ENCODE results near the gene CHSY1. TPM values are rescaled to one million over a fixed set of nuclear protein-coding genes. Genes with fewer than 3 reads are reported as not detected.

Gene CHSY1
- total RNA-seq, 1 experiment from 2014 or later, result 59.1 TPM

DNA sequence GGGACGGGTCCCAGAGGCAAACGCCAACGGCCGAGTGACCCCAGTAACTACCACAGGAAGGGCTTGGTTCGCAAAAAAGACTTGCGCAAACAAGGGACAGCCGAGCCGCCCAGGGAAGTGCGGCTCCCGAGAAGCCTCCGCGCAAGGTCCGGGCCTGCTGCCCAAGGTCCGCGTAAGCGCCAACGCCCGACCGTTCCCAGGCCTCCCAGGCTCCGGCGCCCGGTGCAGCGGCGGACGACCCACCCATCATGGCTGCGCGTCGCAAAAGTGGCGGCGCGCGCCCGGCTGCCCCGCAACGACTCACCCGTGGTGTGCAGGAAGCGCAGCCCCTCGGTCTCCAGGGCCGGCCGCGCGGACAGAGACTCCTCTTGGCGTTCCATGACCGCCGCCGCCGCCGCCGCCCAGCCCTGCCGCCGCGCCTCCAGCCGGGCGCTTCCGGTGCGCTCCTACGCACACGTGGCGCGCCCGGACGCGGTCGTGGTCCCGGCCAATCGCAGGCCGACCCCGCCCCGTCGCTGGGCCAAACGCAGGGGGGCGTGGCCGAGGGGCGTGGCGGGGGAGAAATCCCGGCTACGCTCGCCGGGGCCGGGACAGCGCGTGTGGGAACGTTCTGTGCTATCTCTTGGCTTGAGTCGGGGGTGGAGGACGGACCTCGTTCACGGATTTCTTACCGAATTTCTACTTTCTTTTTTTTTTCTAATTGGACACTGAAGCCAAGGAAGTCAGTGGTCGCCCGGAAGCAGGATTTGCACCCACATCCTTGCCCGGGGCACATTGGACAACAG lies 25.4 kb upstream of the CHSY1 start, which contains the start of gene SELENOS (continued):
- TF ChIP-seq, protein P1, sequence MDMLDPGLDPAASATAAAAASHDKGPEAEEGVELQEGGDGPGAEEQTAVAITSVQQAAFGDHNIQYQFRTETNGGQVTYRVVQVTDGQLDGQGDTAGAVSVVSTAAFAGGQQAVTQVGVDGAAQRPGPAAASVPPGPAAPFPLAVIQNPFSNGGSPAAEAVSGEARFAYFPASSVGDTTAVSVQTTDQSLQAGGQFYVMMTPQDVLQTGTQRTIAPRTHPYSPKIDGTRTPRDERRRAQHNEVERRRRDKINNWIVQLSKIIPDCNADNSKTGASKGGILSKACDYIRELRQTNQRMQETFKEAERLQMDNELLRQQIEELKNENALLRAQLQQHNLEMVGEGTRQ (CRISPR knock-in tag; IDR thresholded peaks at IDR 0.05), result peak; percentile 86
- TF ChIP-seq, protein P2, sequence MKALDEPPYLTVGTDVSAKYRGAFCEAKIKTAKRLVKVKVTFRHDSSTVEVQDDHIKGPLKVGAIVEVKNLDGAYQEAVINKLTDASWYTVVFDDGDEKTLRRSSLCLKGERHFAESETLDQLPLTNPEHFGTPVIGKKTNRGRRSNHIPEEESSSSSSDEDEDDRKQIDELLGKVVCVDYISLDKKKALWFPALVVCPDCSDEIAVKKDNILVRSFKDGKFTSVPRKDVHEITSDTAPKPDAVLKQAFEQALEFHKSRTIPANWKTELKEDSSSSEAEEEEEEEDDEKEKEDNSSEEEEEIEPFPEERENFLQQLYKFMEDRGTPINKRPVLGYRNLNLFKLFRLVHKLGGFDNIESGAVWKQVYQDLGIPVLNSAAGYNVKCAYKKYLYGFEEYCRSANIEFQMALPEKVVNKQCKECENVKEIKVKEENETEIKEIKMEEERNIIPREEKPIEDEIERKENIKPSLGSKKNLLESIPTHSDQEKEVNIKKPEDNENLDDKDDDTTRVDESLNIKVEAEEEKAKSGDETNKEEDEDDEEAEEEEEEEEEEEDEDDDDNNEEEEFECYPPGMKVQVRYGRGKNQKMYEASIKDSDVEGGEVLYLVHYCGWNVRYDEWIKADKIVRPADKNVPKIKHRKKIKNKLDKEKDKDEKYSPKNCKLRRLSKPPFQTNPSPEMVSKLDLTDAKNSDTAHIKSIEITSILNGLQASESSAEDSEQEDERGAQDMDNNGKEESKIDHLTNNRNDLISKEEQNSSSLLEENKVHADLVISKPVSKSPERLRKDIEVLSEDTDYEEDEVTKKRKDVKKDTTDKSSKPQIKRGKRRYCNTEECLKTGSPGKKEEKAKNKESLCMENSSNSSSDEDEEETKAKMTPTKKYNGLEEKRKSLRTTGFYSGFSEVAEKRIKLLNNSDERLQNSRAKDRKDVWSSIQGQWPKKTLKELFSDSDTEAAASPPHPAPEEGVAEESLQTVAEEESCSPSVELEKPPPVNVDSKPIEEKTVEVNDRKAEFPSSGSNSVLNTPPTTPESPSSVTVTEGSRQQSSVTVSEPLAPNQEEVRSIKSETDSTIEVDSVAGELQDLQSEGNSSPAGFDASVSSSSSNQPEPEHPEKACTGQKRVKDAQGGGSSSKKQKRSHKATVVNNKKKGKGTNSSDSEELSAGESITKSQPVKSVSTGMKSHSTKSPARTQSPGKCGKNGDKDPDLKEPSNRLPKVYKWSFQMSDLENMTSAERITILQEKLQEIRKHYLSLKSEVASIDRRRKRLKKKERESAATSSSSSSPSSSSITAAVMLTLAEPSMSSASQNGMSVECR (CRISPR knock-in tag; IDR thresholded peaks at IDR 0.05; ENCODE audit: borderline replicate concordance), result peak; percentile 77; the same call in 1 of the 2 replicates
- TF ChIP-seq, protein P3, sequence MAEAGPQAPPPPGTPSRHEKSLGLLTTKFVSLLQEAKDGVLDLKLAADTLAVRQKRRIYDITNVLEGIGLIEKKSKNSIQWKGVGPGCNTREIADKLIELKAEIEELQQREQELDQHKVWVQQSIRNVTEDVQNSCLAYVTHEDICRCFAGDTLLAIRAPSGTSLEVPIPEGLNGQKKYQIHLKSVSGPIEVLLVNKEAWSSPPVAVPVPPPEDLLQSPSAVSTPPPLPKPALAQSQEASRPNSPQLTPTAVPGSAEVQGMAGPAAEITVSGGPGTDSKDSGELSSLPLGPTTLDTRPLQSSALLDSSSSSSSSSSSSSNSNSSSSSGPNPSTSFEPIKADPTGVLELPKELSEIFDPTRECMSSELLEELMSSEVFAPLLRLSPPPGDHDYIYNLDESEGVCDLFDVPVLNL (CRISPR knock-in tag; IDR thresholded peaks at IDR 0.05; ENCODE audit: borderline replicate concordance, low read depth), result no peak
- TF ChIP-seq ZNF423 (CRISPR knock-in tag; IDR thresholded peaks at IDR 0.05) (no peak), IRF2 (CRISPR knock-in tag; IDR thresholded peaks at IDR 0.05; ENCODE audit: borderline replicate concordance, low read depth) (no peak), NR3C1 (CRISPR knock-in tag; conservative IDR thresholded peaks at IDR 0.05; ENCODE audit: low read depth) (no peak), MXD4 (CRISPR knock-in tag; IDR thresholded peaks at IDR 0.05; ENCODE audit: borderline replicate concordance) (no peak), SMAD3 (CRISPR knock-in tag; IDR thresholded peaks at IDR 0.05; ENCODE audit: borderline replicate concordance) (no peak; the same call in 1 of the 2 replicates), EMX1 (CRISPR knock-in tag; IDR thresholded peaks at IDR 0.05) (no peak), GABPB1 (CRISPR knock-in tag; IDR thresholded peaks at IDR 0.05) (no peak; the same call in 1 of the 2 replicates), ZNF219 (CRISPR knock-in tag; IDR thresholded peaks at IDR 0.05; ENCODE audit: borderline replicate concordance) (no peak), ETV6 (CRISPR knock-in tag; IDR thresholded peaks at IDR 0.05) (0 out of 2 replicates have a peak, but pooled peaks have one; percentile 71), FOXK1 (CRISPR knock-in tag; IDR thresholded peaks at IDR 0.05) (peak; percentile 88), RELA (CRISPR knock-in tag; IDR thresholded peaks at IDR 0.05; ENCODE audit: borderline replicate concordance) (peak; percentile 41; the same call in 1 of the 2 replicates)
- TF ChIP-seq, protein P4, sequence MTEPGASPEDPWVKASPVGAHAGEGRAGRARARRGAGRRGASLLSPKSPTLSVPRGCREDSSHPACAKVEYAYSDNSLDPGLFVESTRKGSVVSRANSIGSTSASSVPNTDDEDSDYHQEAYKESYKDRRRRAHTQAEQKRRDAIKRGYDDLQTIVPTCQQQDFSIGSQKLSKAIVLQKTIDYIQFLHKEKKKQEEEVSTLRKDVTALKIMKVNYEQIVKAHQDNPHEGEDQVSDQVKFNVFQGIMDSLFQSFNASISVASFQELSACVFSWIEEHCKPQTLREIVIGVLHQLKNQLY (CRISPR knock-in tag; IDR thresholded peaks at IDR 0.05), result no peak
- TF ChIP-seq, protein P5, sequence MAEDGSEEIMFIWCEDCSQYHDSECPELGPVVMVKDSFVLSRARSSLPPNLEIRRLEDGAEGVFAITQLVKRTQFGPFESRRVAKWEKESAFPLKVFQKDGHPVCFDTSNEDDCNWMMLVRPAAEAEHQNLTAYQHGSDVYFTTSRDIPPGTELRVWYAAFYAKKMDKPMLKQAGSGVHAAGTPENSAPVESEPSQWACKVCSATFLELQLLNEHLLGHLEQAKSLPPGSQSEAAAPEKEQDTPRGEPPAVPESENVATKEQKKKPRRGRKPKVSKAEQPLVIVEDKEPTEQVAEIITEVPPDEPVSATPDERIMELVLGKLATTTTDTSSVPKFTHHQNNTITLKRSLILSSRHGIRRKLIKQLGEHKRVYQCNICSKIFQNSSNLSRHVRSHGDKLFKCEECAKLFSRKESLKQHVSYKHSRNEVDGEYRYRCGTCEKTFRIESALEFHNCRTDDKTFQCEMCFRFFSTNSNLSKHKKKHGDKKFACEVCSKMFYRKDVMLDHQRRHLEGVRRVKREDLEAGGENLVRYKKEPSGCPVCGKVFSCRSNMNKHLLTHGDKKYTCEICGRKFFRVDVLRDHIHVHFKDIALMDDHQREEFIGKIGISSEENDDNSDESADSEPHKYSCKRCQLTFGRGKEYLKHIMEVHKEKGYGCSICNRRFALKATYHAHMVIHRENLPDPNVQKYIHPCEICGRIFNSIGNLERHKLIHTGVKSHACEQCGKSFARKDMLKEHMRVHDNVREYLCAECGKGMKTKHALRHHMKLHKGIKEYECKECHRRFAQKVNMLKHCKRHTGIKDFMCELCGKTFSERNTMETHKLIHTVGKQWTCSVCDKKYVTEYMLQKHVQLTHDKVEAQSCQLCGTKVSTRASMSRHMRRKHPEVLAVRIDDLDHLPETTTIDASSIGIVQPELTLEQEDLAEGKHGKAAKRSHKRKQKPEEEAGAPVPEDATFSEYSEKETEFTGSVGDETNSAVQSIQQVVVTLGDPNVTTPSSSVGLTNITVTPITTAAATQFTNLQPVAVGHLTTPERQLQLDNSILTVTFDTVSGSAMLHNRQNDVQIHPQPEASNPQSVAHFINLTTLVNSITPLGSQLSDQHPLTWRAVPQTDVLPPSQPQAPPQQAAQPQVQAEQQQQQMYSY (CRISPR knock-in tag; IDR thresholded peaks at IDR 0.05), result peak; percentile 81
- TF ChIP-seq, protein P6, sequence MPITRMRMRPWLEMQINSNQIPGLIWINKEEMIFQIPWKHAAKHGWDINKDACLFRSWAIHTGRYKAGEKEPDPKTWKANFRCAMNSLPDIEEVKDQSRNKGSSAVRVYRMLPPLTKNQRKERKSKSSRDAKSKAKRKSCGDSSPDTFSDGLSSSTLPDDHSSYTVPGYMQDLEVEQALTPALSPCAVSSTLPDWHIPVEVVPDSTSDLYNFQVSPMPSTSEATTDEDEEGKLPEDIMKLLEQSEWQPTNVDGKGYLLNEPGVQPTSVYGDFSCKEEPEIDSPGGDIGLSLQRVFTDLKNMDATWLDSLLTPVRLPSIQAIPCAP (CRISPR knock-in tag; IDR thresholded peaks at IDR 0.05), result no peak
- TF ChIP-seq, protein P7, sequence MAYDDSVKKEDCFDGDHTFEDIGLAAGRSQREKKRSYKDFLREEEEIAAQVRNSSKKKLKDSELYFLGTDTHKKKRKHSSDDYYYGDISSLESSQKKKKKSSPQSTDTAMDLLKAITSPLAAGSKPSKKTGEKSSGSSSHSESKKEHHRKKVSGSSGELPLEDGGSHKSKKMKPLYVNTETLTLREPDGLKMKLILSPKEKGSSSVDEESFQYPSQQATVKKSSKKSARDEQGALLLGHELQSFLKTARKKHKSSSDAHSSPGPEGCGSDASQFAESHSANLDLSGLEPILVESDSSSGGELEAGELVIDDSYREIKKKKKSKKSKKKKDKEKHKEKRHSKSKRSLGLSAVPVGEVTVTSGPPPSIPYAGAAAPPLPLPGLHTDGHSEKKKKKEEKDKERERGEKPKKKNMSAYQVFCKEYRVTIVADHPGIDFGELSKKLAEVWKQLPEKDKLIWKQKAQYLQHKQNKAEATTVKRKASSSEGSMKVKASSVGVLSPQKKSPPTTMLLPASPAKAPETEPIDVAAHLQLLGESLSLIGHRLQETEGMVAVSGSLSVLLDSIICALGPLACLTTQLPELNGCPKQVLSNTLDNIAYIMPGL (CRISPR knock-in tag; IDR thresholded peaks at IDR 0.05), result no peak
- TF ChIP-seq, protein P8, sequence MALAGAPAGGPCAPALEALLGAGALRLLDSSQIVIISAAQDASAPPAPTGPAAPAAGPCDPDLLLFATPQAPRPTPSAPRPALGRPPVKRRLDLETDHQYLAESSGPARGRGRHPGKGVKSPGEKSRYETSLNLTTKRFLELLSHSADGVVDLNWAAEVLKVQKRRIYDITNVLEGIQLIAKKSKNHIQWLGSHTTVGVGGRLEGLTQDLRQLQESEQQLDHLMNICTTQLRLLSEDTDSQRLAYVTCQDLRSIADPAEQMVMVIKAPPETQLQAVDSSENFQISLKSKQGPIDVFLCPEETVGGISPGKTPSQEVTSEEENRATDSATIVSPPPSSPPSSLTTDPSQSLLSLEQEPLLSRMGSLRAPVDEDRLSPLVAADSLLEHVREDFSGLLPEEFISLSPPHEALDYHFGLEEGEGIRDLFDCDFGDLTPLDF (CRISPR knock-in tag; IDR thresholded peaks at IDR 0.05), result no peak
- TF ChIP-seq, protein P9, sequence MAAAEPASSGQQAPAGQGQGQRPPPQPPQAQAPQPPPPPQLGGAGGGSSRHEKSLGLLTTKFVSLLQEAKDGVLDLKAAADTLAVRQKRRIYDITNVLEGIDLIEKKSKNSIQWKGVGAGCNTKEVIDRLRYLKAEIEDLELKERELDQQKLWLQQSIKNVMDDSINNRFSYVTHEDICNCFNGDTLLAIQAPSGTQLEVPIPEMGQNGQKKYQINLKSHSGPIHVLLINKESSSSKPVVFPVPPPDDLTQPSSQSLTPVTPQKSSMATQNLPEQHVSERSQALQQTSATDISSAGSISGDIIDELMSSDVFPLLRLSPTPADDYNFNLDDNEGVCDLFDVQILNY (CRISPR knock-in tag; IDR thresholded peaks at IDR 0.05), result no peak; the same call in 1 of the 2 replicates

All from WTC11 (cell line).